ENCODE results near the gene SEMA6B.

DNA sequence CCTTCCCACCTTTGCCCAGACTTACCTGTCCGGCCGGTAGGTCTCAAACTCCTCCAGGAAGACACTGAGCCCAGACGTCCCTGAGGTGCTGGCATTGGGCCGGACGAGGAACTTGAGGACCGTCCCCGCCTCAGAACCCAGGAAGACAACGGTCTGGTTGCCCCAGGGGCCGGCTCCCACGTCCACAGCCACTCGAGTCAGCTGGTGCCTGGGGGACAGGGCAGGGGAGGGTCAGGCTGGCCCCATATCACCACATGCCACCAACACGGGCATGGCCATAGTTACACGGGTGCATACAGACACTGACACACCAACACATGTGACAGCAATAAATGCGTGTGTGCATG lies 11.3 kb downstream of the SEMA6B start:
- TF ChIP-seq, protein P1, sequence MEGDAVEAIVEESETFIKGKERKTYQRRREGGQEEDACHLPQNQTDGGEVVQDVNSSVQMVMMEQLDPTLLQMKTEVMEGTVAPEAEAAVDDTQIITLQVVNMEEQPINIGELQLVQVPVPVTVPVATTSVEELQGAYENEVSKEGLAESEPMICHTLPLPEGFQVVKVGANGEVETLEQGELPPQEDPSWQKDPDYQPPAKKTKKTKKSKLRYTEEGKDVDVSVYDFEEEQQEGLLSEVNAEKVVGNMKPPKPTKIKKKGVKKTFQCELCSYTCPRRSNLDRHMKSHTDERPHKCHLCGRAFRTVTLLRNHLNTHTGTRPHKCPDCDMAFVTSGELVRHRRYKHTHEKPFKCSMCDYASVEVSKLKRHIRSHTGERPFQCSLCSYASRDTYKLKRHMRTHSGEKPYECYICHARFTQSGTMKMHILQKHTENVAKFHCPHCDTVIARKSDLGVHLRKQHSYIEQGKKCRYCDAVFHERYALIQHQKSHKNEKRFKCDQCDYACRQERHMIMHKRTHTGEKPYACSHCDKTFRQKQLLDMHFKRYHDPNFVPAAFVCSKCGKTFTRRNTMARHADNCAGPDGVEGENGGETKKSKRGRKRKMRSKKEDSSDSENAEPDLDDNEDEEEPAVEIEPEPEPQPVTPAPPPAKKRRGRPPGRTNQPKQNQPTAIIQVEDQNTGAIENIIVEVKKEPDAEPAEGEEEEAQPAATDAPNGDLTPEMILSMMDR (IDR thresholded peaks at IDR 0.05; ENCODE audit: low read depth, low read length) = no peak
- TF ChIP-seq EZH2phosphoT487 (IDR thresholded peaks at IDR 0.05; ENCODE audit: low read depth) = no peak
